Left ventricle myocardium superior (tissue), 1 donor: Measurements from ENCODE around the gene FOXP4. TPM values are rescaled to one million over a fixed set of nuclear protein-coding genes. Genes with fewer than 3 reads are reported as not detected.
A peak's percentile ranks its signal among the peaks of the same experiment; 100 is the strongest.

Source experiments
- ATAC-seq: fragments of 200-7000 bp; cut with Tn5 transposase; one replicate; pipeline ENCODE4 v1.9.1; 2020; ENCODE audit warnings: mild to moderate bottlenecking, moderate library complexity
- DNase-seq: peaks from one replicate; pipeline ENCODE4 v3.0.0-alpha.2; 2020
- intact Hi-C: fragments of 100-400 bp; cut with micrococcal nuclease; formaldehyde crosslinking; loops from one replicate; pipeline ENCODE4 v1.11.0; 2022
- total RNA-seq: library from RNA; stranded (reverse); fragmentation: NEBNext Ultra II Directional; extraction: Animal tissue kit (Norgen Biotek cat#: 25700); gene quantifications from one replicate; pipeline ENCODE4 v1.2.1, GENCODE V29; 2021
- donor health status: DM: no; HTN: yes; CAD: no; lungs with severe emphysema.

The FOXP4 gene
- total RNA-seq, 1 donor from 2014 or later: 16.8 TPM

GRCh38 chr6:41577356-41578216, 31.4 kb downstream of the FOXP4 start:
- ATAC-seq: no peak
- DNase-seq: no peak
- intact Hi-C loops: no loop called here

- ATAC-seq (peak; percentile 14), DNase-seq (no peak)
- intact Hi-C loops: no loop called here
These were observed 32.3 kb downstream of the FOXP4 start for GRCh38 chr6:41578217-41579087.

GRCh38 chr6:41579088-41579610, 33.0 kb downstream of the FOXP4 start:
- no peak for ATAC-seq
- no peak for DNase-seq
- intact Hi-C loops: no loop called here

GRCh38 chr6:41580690-41581089, 34.5 kb downstream of the FOXP4 start:
- DNase-seq: no peak
- no peak for ATAC-seq
- intact Hi-C loops: no loop called here

- DNase-seq: peak; percentile 74
- peak; percentile 60 for ATAC-seq
- intact Hi-C loops: no loop called here
These were observed 35.3 kb downstream of the FOXP4 start for GRCh38 chr6:41581381-41581991.

GRCh38 chr6:41582540-41582939, 36.4 kb downstream of the FOXP4 start:
- intact Hi-C loops: no loop called here
- ATAC-seq (no peak), DNase-seq (no peak)

- intact Hi-C loops: no loop called here
- DNase-seq (no peak), ATAC-seq (no peak)
These were observed 37.4 kb downstream of the FOXP4 start for GRCh38 chr6:41583565-41583964.

- ATAC-seq: peak; percentile 66
- intact Hi-C loops: no loop called here
- DNase-seq: no peak
These were observed 38.0 kb downstream of the FOXP4 start for GRCh38 chr6:41584205-41584604.

- intact Hi-C loops: no loop called here
- ATAC-seq (peak; percentile 53), DNase-seq (no peak)
These were observed 38.6 kb downstream of the FOXP4 start for GRCh38 chr6:41584668-41585205.

- ATAC-seq (no peak), DNase-seq (no peak)
- intact Hi-C loops: no loop called here
These were observed 39.4 kb downstream of the FOXP4 start for GRCh38 chr6:41585605-41586004.

GRCh38 chr6:41586252-41587007, 40.2 kb downstream of the FOXP4 start:
- intact Hi-C loops: no loop called here
- DNase-seq: no peak
- no peak for ATAC-seq

- DNase-seq (no peak), ATAC-seq (no peak)
- intact Hi-C loops: no loop called here
These were observed 41.1 kb downstream of the FOXP4 start for GRCh38 chr6:41587131-41587879.

- DNase-seq: no peak
- no peak for ATAC-seq
- intact Hi-C loops: no loop called here
These were observed 41.9 kb downstream of the FOXP4 start for GRCh38 chr6:41588111-41588510.

- DNase-seq: peak; percentile 18
- intact Hi-C loops: no loop called here
These were observed 43.0 kb downstream of the FOXP4 start for GRCh38 chr6:41589223-41589622.

GRCh38 chr6:41589636-41590622, 43.7 kb downstream of the FOXP4 start:
- ATAC-seq: no peak
- intact Hi-C loops: no loop called here
- DNase-seq: peak; percentile 18

More at GRCh38 chr6:41589223-41589622, 43.0 kb downstream of the FOXP4 start:
- no peak for ATAC-seq

- DNase-seq: peak; percentile 6
- no peak for ATAC-seq
- intact Hi-C loops: no loop called here
These were observed 44.9 kb downstream of the FOXP4 start for GRCh38 chr6:41591122-41591521.
